Measurements from ENCODE around the gene SH3GL1. TPM values are rescaled to one million over a fixed set of nuclear protein-coding genes. Genes with fewer than 3 reads are reported as not detected.

SH3GL1 gene
- total and polyA plus RNA-seq, 9 of the 15 experiments (the other 6 are each of a cell fraction or from before 2014, with no cell fraction given): 1.7 to 75.3 (median 25.7) TPM

- TF ChIP-seq ZNF830 (CRISPR knock-in tag; IDR thresholded peaks at IDR 0.05) (no peak), DIDO1 (tag; IDR thresholded peaks at IDR 0.05; ENCODE audit: low read depth) (no peak), PCBP1 (IDR thresholded peaks at IDR 0.05; ENCODE audit: low read depth, low read length, poor library complexity, severe bottlenecking) (no peak), SNIP1 (IDR thresholded peaks at IDR 0.05; ENCODE audit: low read depth) (no peak), TEAD4 (IDR thresholded peaks at IDR 0.05; ENCODE audit: low read length) (no peak), TEAD4 (CRISPR knock-in tag; IDR thresholded peaks at IDR 0.05; ENCODE audit: borderline replicate concordance) (no peak), BACH1 (tag; IDR thresholded peaks at IDR 0.05) (no peak), HDAC3 (IDR thresholded peaks at IDR 0.05; ENCODE audit: borderline replicate concordance, partially characterized antibody) (no peak), ZNF354B (CRISPR knock-in tag; IDR thresholded peaks at IDR 0.05) (no peak), ZNF77 (CRISPR knock-in tag; IDR thresholded peaks at IDR 0.05) (no peak), SRSF1 (IDR thresholded peaks at IDR 0.05; ENCODE audit: low read depth, low read length) (no peak), SIN3A (IDR thresholded peaks at IDR 0.05; ENCODE audit: borderline replicate concordance in 2 of 2, control insufficient read depth in 1 of 2, low read depth in 2 of 2, low read length in 2 of 2) (0 out of 4 replicates have a peak, but pooled peaks of 1 of the 2 experiments have one; percentile 18), ZNF318 (IDR thresholded peaks at IDR 0.05; ENCODE audit: borderline replicate concordance in 1 of 2, low read depth in 1 of 2) (no peak), ARNT (IDR thresholded peaks at IDR 0.05) (0 out of 4 replicates have a peak, but pooled peaks of 1 of the 2 experiments have one; percentile 25), ZBTB17 (CRISPR knock-in tag; IDR thresholded peaks at IDR 0.05) (no peak)
- TF ChIP-seq, protein P1, sequence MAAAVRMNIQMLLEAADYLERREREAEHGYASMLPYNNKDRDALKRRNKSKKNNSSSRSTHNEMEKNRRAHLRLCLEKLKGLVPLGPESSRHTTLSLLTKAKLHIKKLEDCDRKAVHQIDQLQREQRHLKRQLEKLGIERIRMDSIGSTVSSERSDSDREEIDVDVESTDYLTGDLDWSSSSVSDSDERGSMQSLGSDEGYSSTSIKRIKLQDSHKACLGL (CRISPR knock-in tag; IDR thresholded peaks at IDR 0.05; ENCODE audit: borderline replicate concordance, poor library complexity, severe bottlenecking): no peak
These were observed 24.2 kb downstream of the SH3GL1 start (continued) for GRCh38 chr19:4376028-4376670.

All from K562 (cell line).